GM21619 (cell line): ENCODE measurements around the gene MTX3.

Experiments used
- ATAC-seq: cut with Tn5 transposase; IDR thresholded peaks from one replicate; pipeline ENCODE4 v1.9.1; 2021; ENCODE audit not compliant: unreplicated experiment

Gene MTX3

GRCh38 chr5:79983618-79984017, 7.4 kb downstream of the MTX3 start:
- ATAC-seq: no peak

DNA sequence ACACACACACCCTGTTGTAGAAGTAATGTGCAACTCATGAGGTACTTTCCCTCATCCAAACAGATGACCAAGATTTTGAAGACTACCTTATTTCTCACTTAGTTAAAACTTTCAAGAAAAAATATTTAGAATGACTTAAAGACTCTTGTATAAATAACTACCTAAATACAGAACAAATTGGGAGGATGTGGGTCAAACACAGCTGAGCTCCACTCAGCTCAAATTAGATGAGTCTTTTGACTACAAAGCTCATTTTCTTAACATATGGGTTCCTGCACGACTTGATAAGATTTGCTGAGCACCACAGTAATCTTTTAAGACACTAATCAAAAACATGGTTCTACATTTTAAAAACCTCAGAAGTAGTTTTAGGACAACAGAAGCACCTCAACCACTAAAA, 8.9 kb downstream of the MTX3 start:
- ATAC-seq: no peak

GRCh38 chr5:79976759-79977515, 14.1 kb downstream of the MTX3 start:
- ATAC-seq: no peak

DNA sequence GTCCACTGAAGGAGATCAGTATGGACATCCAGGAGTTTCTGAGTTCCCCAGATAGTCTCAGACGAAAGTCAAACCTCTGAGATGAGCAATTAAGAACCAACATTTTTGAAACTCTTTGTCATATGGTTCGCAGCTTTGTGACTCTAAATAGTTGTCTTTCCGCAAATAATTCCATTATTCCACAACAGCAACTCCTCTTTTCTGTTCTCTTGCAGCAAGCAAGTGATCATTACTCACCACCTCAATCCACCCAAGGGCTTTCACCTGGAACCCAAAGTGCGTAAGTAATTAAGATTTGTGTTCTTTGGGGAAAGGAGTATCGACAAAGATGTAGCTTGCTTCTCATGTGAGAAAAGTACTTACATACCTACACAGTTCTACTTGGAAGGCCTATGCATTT, 15.6 kb downstream of the MTX3 start:
- ATAC-seq: no peak

DNA sequence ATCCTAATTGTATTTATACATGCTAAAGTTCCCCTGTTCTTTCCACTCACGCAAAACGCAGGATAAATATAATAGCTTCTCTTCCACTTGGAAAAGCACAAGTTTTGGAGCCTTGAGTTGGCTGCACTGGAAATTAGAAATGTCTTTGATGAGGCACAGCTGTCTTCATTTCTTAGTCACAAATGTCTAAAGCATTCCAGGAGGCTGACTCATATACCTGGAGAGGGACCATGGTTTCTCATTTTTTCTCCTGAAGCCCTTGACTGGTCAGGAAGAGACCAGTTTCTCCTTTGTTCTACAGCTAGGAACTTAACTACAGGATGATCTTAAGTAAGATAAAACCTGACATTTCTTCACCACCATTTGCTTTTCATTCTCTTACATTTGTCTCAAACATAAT, 16.2 kb downstream of the MTX3 start:
- ATAC-seq: no peak

DNA sequence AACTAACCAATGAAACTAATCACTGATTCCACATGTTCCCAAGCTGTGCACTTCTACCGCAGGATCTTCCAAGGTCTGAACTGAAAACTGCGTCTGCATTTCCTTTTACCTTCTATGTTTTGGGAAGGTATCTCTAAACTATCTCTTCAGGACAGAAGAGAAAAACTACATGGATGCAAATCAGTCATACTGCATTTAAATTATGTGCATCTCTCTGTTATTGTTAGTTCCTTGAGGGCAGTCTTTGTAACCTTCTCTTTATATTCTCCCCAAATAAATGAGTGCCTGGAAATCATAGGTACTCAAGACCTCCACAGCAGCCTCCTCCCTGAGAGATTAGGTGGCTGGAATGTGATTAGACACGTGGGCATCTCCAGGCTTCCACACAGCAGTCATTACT, 17.1 kb downstream of the MTX3 start:
- no peak for ATAC-seq

DNA sequence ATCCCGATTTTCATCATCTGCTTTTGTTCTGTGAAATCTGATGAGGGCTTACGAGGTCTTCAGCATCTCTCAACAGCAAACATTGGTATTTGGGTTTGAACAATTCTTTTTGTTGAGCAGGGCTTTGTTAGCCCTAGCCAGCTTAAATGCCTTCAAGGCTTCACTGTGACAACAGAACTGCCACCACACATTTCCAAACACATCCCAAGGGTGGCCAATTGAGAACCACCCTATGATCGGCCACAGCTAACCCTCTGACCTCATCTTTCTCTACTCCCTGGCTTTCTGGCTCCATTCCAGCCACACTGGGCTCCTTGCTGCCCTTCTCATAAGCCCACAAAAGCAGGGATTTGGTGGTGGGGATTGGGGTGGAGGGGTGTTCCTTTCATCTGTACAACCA, 17.6 kb downstream of the MTX3 start:
- no peak for ATAC-seq

DNA sequence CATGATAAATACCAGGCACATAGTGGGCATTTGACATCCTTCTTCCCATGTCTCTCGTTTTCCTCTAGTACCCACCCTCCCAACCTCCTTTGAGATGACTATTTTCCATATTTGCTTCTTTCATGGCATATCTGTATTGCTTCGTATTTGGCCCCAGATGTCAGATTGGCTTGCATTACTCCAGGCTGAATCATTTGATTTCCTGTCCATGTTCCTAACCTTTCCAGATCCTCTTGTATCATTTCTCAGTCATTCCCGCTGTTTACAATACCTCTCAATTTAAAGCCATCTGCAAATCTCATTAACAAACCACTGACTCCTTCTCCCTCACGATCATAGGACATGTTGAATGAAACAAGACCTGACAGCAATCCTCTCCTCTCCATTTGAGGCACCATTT, 19.9 kb downstream of the MTX3 start:
- ATAC-seq: no peak

- no peak for ATAC-seq
Observed at GRCh38 chr5:79966448-79966847, 24.6 kb downstream of the MTX3 start.

- no peak for ATAC-seq
Observed at GRCh38 chr5:79964136-79964535, 26.9 kb downstream of the MTX3 start.

GRCh38 chr5:79963261-79964061, 27.6 kb downstream of the MTX3 start:
- no peak for ATAC-seq

GRCh38 chr5:79962575-79963222, 28.4 kb downstream of the MTX3 start:
- no peak for ATAC-seq

GRCh38 chr5:79961716-79962574, 29.1 kb downstream of the MTX3 start:
- ATAC-seq: no peak

- ATAC-seq: no peak
Observed at GRCh38 chr5:79959407-79959806, 31.7 kb downstream of the MTX3 start.

DNA sequence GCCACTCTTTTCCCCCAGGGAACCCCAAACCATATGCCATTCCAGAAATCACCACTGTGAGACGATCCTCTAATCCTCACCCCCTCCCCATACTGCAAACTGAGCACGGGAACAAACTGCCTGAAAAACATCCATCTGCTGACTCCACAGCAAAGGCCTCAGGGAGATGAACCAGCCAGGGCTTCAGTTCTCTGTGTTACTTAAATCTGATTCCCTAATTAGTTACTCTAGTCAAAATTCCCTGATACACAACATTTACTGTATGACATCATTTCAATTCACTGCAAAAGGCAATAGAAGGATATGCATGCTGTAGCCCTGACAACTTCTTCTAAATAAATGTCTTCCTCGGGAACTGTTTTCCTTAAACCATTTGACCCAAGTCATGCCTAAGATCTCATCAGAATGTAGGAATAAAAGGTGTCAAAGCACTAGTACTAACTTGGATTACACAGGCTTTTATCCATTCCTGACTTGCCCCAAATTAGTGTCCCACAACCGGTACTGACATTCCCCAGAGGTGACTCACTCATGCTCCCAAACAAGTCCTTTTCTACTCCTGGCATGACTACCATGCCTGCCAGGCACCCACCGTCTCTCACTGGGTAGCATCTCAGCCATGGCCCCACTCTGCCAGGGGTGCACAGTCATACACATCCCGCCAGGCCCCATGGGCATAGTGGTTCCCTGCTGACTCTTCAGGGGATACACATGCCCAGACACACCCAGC, 35.0 kb downstream of the MTX3 start:
- no peak for ATAC-seq

DNA sequence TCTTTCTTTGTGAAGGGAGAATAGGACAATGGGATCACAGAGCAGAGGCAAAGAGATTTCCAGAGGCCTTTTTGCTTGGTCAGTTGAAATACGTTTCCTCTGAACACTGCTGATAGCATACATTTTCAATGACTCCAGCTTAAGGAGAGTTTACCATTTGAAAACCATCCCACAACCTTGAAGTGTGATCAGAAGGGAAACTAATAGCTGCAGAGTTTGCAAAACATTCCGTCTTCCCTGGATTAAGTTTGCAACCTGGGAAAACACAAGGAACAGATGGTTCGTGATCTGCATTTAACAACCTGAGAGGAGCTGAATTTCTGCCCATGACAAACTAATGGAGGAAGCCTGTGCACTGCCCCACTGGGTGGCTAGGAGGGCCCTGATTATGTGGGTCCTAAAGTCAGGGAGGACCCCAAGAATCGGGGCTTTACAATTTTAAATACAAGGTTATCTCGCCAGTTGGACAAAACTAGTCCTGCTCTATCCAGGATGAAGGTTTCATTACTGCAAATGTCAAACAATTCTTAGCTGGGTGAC, 35.6 kb downstream of the MTX3 start:
- no peak for ATAC-seq

GRCh38 chr5:79954620-79955019, 36.4 kb downstream of the MTX3 start:
- no peak for ATAC-seq

DNA sequence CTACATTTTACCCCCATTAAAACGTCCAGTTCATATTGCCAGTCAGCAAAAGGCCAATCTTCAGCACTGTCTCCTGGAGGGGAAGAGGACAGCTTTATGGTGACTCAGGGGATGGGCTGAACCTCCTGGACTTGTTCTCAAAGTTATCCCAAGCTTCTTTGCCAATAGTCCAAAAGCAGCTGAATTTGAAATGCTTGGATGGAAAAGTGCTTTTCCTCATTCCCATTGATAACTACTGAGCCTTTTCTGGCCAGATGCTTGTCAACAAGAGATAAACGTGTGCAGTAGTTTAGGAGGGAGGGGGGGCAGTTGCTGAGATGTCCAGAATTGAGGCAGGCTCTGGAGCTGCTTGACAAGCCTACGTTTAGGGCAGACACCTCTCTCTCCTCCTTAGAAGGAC, 43.5 kb downstream of the MTX3 start:
- no peak for ATAC-seq

- no peak for ATAC-seq
Observed at GRCh38 chr5:79938468-79938867, 52.6 kb downstream of the MTX3 start.

DNA sequence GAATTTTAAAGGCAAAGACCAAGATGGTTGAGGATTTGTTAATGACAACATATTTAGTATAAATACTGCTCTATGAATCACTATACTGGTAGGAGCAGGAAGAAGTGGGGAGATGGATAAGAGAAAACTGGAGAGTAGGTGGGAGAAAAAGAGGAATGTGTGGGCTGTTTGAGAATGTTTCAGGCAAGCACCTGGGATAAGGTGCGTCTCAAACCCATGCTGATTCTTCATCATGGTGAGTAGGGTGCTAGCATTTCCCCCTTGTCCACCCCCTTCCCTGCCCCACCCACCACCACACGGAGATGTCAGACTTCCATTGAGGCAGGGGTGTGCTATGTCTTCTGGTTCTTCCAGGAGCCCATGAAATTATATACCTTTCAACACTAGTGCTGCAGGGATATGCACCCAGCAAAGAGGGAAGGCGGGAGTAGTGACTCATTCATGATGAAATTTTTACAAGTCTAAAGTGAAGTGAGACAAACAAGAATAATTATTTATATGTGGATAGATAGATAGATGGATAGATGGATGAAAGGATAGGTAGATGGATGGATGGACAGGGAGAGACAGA, 54.3 kb downstream of the MTX3 start:
- no peak for ATAC-seq
